HG03457 (cell line): ENCODE measurements around the gene FAAP20.

ENCODE experiments used
- ATAC-seq: cut with Tn5 transposase; IDR thresholded peaks from one replicate; pipeline ENCODE4 v1.9.1; 2021; ENCODE audit warnings: moderate number of reproducible peaks; ENCODE audit not compliant: unreplicated experiment

FAAP20 gene

GRCh38 chr1:2212532-2213491 is 18.2 kb upstream of the FAAP20 start:
- ATAC-seq = no peak

GRCh38 chr1:2212274-2212531 is 17.6 kb upstream of the FAAP20 start:
- no peak for ATAC-seq

- ATAC-seq = no peak
These were observed 16.2 kb upstream of the FAAP20 start for GRCh38 chr1:2210786-2211185.

- no peak for ATAC-seq
These were observed 15.6 kb upstream of the FAAP20 start for GRCh38 chr1:2210084-2210653.

- no peak for ATAC-seq
These were observed 15.0 kb upstream of the FAAP20 start for GRCh38 chr1:2209400-2210083.

- no peak for ATAC-seq
These were observed 14.0 kb upstream of the FAAP20 start for GRCh38 chr1:2208309-2209239.

GRCh38 chr1:2206813-2207487 is 12.4 kb upstream of the FAAP20 start:
- no peak for ATAC-seq

GRCh38 chr1:2205191-2205952 is 10.8 kb upstream of the FAAP20 start:
- peak; percentile 39 for ATAC-seq

GRCh38 chr1:2204415-2205190 is 10.0 kb upstream of the FAAP20 start:
- no peak for ATAC-seq

- no peak for ATAC-seq
These were observed 9.3 kb upstream of the FAAP20 start for GRCh38 chr1:2203671-2204414.

GRCh38 chr1:2202843-2203601 is 8.4 kb upstream of the FAAP20 start:
- ATAC-seq = no peak

GRCh38 chr1:2202008-2202575 is 7.5 kb upstream of the FAAP20 start:
- no peak for ATAC-seq

- no peak for ATAC-seq
These were observed 6.5 kb upstream of the FAAP20 start for GRCh38 chr1:2201062-2201461.

- no peak for ATAC-seq
These were observed 5.9 kb upstream of the FAAP20 start for GRCh38 chr1:2200308-2200943.

GRCh38 chr1:2199042-2199810 is 4.7 kb upstream of the FAAP20 start:
- ATAC-seq = peak; percentile 32

GRCh38 chr1:2198571-2198970 is 4.0 kb upstream of the FAAP20 start:
- ATAC-seq = no peak
